GM12891 (cell line): Measurements from ENCODE around the gene TMEM131.

Source experiments
- PAX5 ChIP-seq: IDR thresholded peaks from 2 replicates; pipeline ENCODE4 v1.6.1; 2011; ENCODE audit warnings: low read length, moderate library complexity, mild to moderate bottlenecking; ENCODE audit not compliant: insufficient read depth, severe bottlenecking
- POLR2A ChIP-seq: IDR thresholded peaks from 2 replicates; pipeline ENCODE4 v1.6.1; 2011; ENCODE audit warnings: low read depth, low read length, control low read depth
- POLR2AphosphoS5 ChIP-seq: IDR thresholded peaks from 2 replicates; pipeline ENCODE4 v1.6.1; 2011; ENCODE audit warnings: low read depth, low read length, control low read depth
- POU2F2 ChIP-seq: IDR thresholded peaks from 2 replicates; pipeline ENCODE4 v1.6.1; 2011; ENCODE audit warnings: low read depth, mild to moderate bottlenecking, control low read depth, low read length, moderate library complexity
- SPI1 ChIP-seq: IDR thresholded peaks from 2 replicates; pipeline ENCODE4 v1.6.1; 2011; ENCODE audit warnings: low read depth, low read length, control low read depth
- TAF1 ChIP-seq: IDR thresholded peaks from 2 replicates; pipeline ENCODE4 v1.6.1; 2011; ENCODE audit warnings: low read depth, low read length, control low read depth

GRCh38 chr2:97957432-97958183, 38.1 kb downstream of the TMEM131 start:
- TF ChIP-seq POLR2A (no peak), POLR2AphosphoS5 (no peak), TAF1 (no peak), POU2F2 (no peak), SPI1 (no peak), PAX5 (no peak)
